K562 (cell line): ENCODE results near the gene MOSPD3. TPM values are rescaled to one million over a fixed set of nuclear protein-coding genes. Genes with fewer than 3 reads are reported as not detected.
A peak's percentile ranks its signal among the peaks of the same experiment; 100 is the strongest.

Source experiments
- BCOR ChIP-seq: fragments of 450-650 bp; IDR thresholded peaks from 2 replicates; pipeline ENCODE4 v1.6.1; 2016
- BHLHE40 ChIP-seq: IDR thresholded peaks from 2 replicates; pipeline ENCODE4 v1.6.1; 2011; ENCODE audit warnings: low read length, improper control_type of control experiment
- CREM ChIP-seq: IDR thresholded peaks from 2 replicates; pipeline ENCODE4 v1.6.1; 2014; ENCODE audit warnings: antibody characterized with exemption, low read depth
- DEAF1 ChIP-seq: fragments of 450-650 bp; formaldehyde crosslinking; IDR thresholded peaks from 2 replicates; pipeline ENCODE4 v1.4.0; 2020; ENCODE audit warnings: mild to moderate bottlenecking, moderate library complexity
- FOXP1 ChIP-seq: sonication (generic); formaldehyde crosslinking; IDR thresholded peaks from 2 replicates; pipeline ENCODE4 v1.8.0; 2022; ENCODE audit warnings: mild to moderate bottlenecking, missing genetic modification reagents
- GATA2 ChIP-seq: sonication (generic); formaldehyde crosslinking; IDR thresholded peaks from 2 replicates; pipeline ENCODE4 v1.4.0; 2020; ENCODE audit warnings: mild to moderate bottlenecking, missing genetic modification reagents
- JUND ChIP-seq, 2 experiments: IDR thresholded peaks; 2 replicates in 1 of 2; 3 replicates in 1 of 2; pipeline ENCODE4 v1.6.1; 2011; ENCODE audit warnings: borderline replicate concordance in 2 of 2, low read depth in 2 of 2, low read length in 2 of 2, improper control_type of control experiment in 1 of 2, missing biosample characterization in 1 of 2, missing genetic modification characterization in 1 of 2, missing genetic modification reagents in 1 of 2
- KDM4B ChIP-seq, 2 experiments: fragments of 450-650 bp in 1 of 2; sonication (generic) in 1 of 2; IDR thresholded peaks; 2 replicates each; pipeline ENCODE4 v1.6.1; 2016 to 2017; ENCODE audit warnings: borderline replicate concordance in 2 of 2, antibody characterized with exemption in 1 of 2, low read depth in 1 of 2, mild to moderate bottlenecking in 1 of 2
- MNT ChIP-seq, 2 experiments: fragments of 450-650 bp; conservative IDR thresholded peaks; 2 replicates each; pipeline ENCODE4 v1.6.1; 2017; ENCODE audit warnings: mild to moderate bottlenecking in 2 of 2, moderate library complexity in 2 of 2
- NFATC3 ChIP-seq: fragments of 450-650 bp; IDR thresholded peaks from 2 replicates; pipeline ENCODE4 v1.6.1; 2017; ENCODE audit warnings: mild to moderate bottlenecking
- PHB2 ChIP-seq: fragments of 450-650 bp; IDR thresholded peaks from 2 replicates; pipeline ENCODE4 v1.6.1; 2017; ENCODE audit warnings: low read depth
- PHF8 ChIP-seq: fragments of 200-600 bp; sonication (generic); IDR thresholded peaks from 2 replicates; pipeline ENCODE4 v1.6.1; 2012; ENCODE audit warnings: mixed run types, mild to moderate bottlenecking, inconsistent platforms, low read length, moderate library complexity, borderline replicate concordance
- RBM34 ChIP-seq: fragments of 200-400 bp; formaldehyde crosslinking; IDR thresholded peaks from 2 replicates; pipeline ENCODE4 v1.6.1; 2018; ENCODE audit warnings: low read length, borderline replicate concordance; ENCODE audit not compliant: insufficient read depth
- SAFB2 ChIP-seq: fragments of 200-400 bp; formaldehyde crosslinking; IDR thresholded peaks from 2 replicates; pipeline ENCODE4 v1.6.1; 2018; ENCODE audit warnings: borderline replicate concordance, low read length, low read depth, moderate library complexity; ENCODE audit not compliant: severe bottlenecking
- SNRNP70 ChIP-seq: fragments of 200-400 bp; formaldehyde crosslinking; optimal IDR thresholded peaks from 2 replicates; pipeline ENCODE3; 2017; ENCODE audit warnings: low read depth, low read length
- TARDBP ChIP-seq: fragments of 450-650 bp; IDR thresholded peaks from 2 replicates; pipeline ENCODE4 v1.6.1; 2016
- TRIM28 ChIP-seq: fragments of 450-650 bp; IDR thresholded peaks from 2 replicates; pipeline ENCODE4 v1.6.1; 2017
- XRCC5 ChIP-seq: fragments of 200-400 bp; formaldehyde crosslinking; IDR thresholded peaks from 2 replicates; pipeline ENCODE4 v1.6.1; 2017; ENCODE audit warnings: low read depth, mild to moderate bottlenecking, low read length
- ZBTB2 ChIP-seq: fragments of 450-650 bp; IDR thresholded peaks from 2 replicates; pipeline ENCODE4 v1.6.1; 2016; ENCODE audit warnings: antibody characterized with exemption
- ZBTB7A ChIP-seq: IDR thresholded peaks from 2 replicates; pipeline ENCODE4 v1.6.1; 2011; ENCODE audit warnings: low read depth, mild to moderate bottlenecking, low read length, moderate library complexity, borderline replicate concordance; ENCODE audit not compliant: control insufficient read depth
- ZNF511 ChIP-seq: sonication (generic); formaldehyde crosslinking; IDR thresholded peaks from 2 replicates; pipeline ENCODE4 v1.8.0; 2022; ENCODE audit warnings: mild to moderate bottlenecking, missing genetic modification reagents
- ZNF639 ChIP-seq, 2 experiments: fragments of 200-800 bp in 1 of 2; sonication (Bioruptor generic) in 1 of 2; sonication (generic) in 1 of 2; formaldehyde crosslinking in 1 of 2; IDR thresholded peaks in 1 of 2; conservative IDR thresholded peaks in 1 of 2; 2 replicates each; pipeline versions ENCODE4 v1.5.0 to v1.6.1; 2016 to 2020; ENCODE audit warnings: missing compliant biosample characterization in 1 of 2, missing genetic modification characterization in 1 of 2, missing genetic modification reagents in 1 of 2
- polyA plus RNA-seq, 8 experiments: library from polyadenylated mRNA; depleted of rRNA in 4 of 8; stranded (reverse) in 5 of 8; unstranded in 3 of 8; fragments of >200 nt; fragmentation: Nextera tagmentation in 2 of 8; fragmentation: Illumina TruSeq in 1 of 8; extraction: Ambion mirVana in 2 of 8; extraction: Trizol in 1 of 8; gene quantifications; 2 replicates each; pipeline versions ENCODE4 v1.2.1 to v1.2.3, GENCODE V29; 2011 to 2014; ENCODE audit warnings: inconsistent platforms in 1 of 8, missing spikeins in 1 of 8
- total RNA-seq, 7 experiments: library from RNA; depleted of rRNA in 6 of 7; stranded (reverse); fragments of >200 nt in 6 of 7; fragmentation: Illumina TruSeq in 2 of 7; extraction: Trizol in 2 of 7; gene quantifications; 2 replicates each; pipeline versions ENCODE4 v1.2.1 to v1.2.3, GENCODE V29; 2011 to 2021; ENCODE audit warnings: low replicate concordance in 1 of 7

MOSPD3 gene
- total and polyA plus RNA-seq, 9 of the 15 experiments (the other 6 are each of a cell fraction or from before 2014, with no cell fraction given) = 1.4 to 32.1 (median 7.3) TPM

GRCh38 chr7:100641463-100641859 is 29.1 kb downstream of the MOSPD3 start, which contains the start of gene TFR2 (continued):
- TF ChIP-seq ZBTB2 (peak; percentile 42; the same call in 1 of the 2 replicates), DEAF1 (CRISPR knock-in tag) (no peak), ZNF511 (CRISPR knock-in tag) (no peak), TARDBP (0 out of 2 replicates have a peak, but pooled peaks have one; percentile 24), ZBTB7A (peak; percentile 98), XRCC5 (peak; percentile 68; the same call in 1 of the 2 replicates), KDM4B (IDR thresholded peaks at IDR 0.05; ENCODE audit: borderline replicate concordance in 2 of 2, low read depth in 1 of 2) (peak in 1 of 2 experiments; percentile 87; a peak in 2 of 4 replicates), PHF8 (no peak), RBM34 (no peak), SAFB2 (no peak), SNRNP70 (no peak), BCOR (peak; percentile 76; the same call in 1 of the 2 replicates), BHLHE40 (peak; percentile 71), NFATC3 (no peak), CREM (peak; percentile 61), FOXP1 (CRISPR knock-in tag) (no peak), TRIM28 (peak; percentile 25; the same call in 1 of the 2 replicates), MNT (conservative IDR thresholded peaks at IDR 0.05) (peak in 1 of 2 experiments; percentile 70; a peak in 3 of 4 replicates), JUND (IDR thresholded peaks at IDR 0.05; ENCODE audit: borderline replicate concordance, low read depth, low read length) (peak; percentile 85), JUND (tag; IDR thresholded peaks at IDR 0.05; ENCODE audit: borderline replicate concordance, low read depth, low read length) (no peak; the same call in 2 of the 3 replicates), ZNF639 (CRISPR knock-in tag; conservative IDR thresholded peaks at IDR 0.05 in 1 of 2, IDR thresholded peaks at IDR 0.05 in 1 of 2) (peak in 1 of 2 experiments; percentile 80; a peak in 2 of 4 replicates), GATA2 (peak; percentile 98), PHB2 (peak; percentile 92)
